GM12891 (cell line): ENCODE measurements around the gene LRRC56.

Source experiments
- PAX5 ChIP-seq: IDR thresholded peaks from 2 replicates; pipeline ENCODE4 v1.6.1; 2011; ENCODE audit warnings: low read length, moderate library complexity, mild to moderate bottlenecking; ENCODE audit not compliant: insufficient read depth, severe bottlenecking
- POLR2A ChIP-seq: IDR thresholded peaks from 2 replicates; pipeline ENCODE4 v1.6.1; 2011; ENCODE audit warnings: low read depth, low read length, control low read depth
- POLR2AphosphoS5 ChIP-seq: IDR thresholded peaks from 2 replicates; pipeline ENCODE4 v1.6.1; 2011; ENCODE audit warnings: low read depth, low read length, control low read depth
- TAF1 ChIP-seq: IDR thresholded peaks from 2 replicates; pipeline ENCODE4 v1.6.1; 2011; ENCODE audit warnings: low read depth, low read length, control low read depth

GRCh38 chr11:575313-575995, 38.1 kb downstream of the LRRC56 start:
- TF ChIP-seq POLR2AphosphoS5 (no peak), POLR2A (no peak), TAF1 (no peak), PAX5 (no peak)
